HL-60 (cell line): ENCODE measurements around the gene HEY2.
"Not testable (repeated sequence)": the region's sequence is repeated elsewhere in the genome, so short reads cannot be mapped to it uniquely, and the experiment has no call there.

Source experiments
- DNase-seq, 2 experiments: peaks; one replicate each; pipeline ENCODE4 v3.0.0-alpha.2; 2010 to 2020; ENCODE audit warnings: low read depth in 1 of 2, low spot score in 1 of 2
- H3K27ac ChIP-seq: fragments of 250-450 bp; sonication (Bioruptor Pico); replicated peaks from 2 replicates; pipeline ENCODE4 v1.5.1; 2020; ENCODE audit warnings: mild to moderate bottlenecking, moderate library complexity
- H3K27me3 ChIP-seq: fragments of 250-450 bp; sonication (Bioruptor Pico); 2 replicates; pipeline ENCODE4 v1.5.1; 2021; ENCODE audit warnings: mild to moderate bottlenecking, moderate library complexity; ENCODE audit not compliant: insufficient read depth, poor library complexity, severe bottlenecking
- H3K4me3 ChIP-seq: replicated peaks from 2 replicates; pipeline ENCODE4 v1.5.1; 2011; ENCODE audit warnings: mild to moderate bottlenecking, control low read depth, low read length; ENCODE audit not compliant: insufficient read depth
- CTCF ChIP-seq: IDR thresholded peaks from one replicate; pipeline ENCODE4 v1.5.1; 2011; ENCODE audit warnings: low read length, control low read depth, inconsistent platforms; ENCODE audit not compliant: insufficient read depth
- GABPA ChIP-seq: IDR thresholded peaks from 2 replicates; pipeline ENCODE4 v1.6.1; 2012; ENCODE audit warnings: low read depth
- POLR2AphosphoS5 ChIP-seq: IDR thresholded peaks from 2 replicates; pipeline ENCODE4 v1.6.1; 2012; ENCODE audit warnings: low read depth
- REST ChIP-seq: IDR thresholded peaks from 2 replicates; pipeline ENCODE4 v1.6.1; 2012; ENCODE audit warnings: low read depth; ENCODE audit not compliant: insufficient replicate concordance
- SPI1 ChIP-seq: IDR thresholded peaks from 2 replicates; pipeline ENCODE4 v1.6.1; 2012; ENCODE audit warnings: low read depth, mild to moderate bottlenecking, borderline replicate concordance

The HEY2 gene

GRCh38 chr6:125802943-125803377, 53.5 kb downstream of the HEY2 start:
- Histone ChIP-seq H3K4me3 (no peak overlapping the region), H3K27ac (peak overlapping the region; percentile 65), H3K27me3 (no peaks in the 10 kb centered on the region)
- DNase-seq, result peak in 1 of 2 experiments; percentile 47
- no peak for TF ChIP-seq CTCF
- TF ChIP-seq SPI1, result peak; percentile 94
- TF ChIP-seq REST, result no peak
- no peak for TF ChIP-seq POLR2AphosphoS5

- TF ChIP-seq GABPA, result no peak
- no peak for TF ChIP-seq POLR2AphosphoS5
- TF ChIP-seq CTCF, result no peak
- no peak for TF ChIP-seq SPI1
- TF ChIP-seq REST, result no peak
- no peak overlapping the region for H3K4me3 ChIP-seq
- no peaks in the 10 kb centered on the region for H3K27me3 ChIP-seq
- no peak for DNase-seq
- no peak overlapping the region for H3K27ac ChIP-seq
Observed at GRCh38 chr6:125804264-125804663, 54.8 kb downstream of the HEY2 start.

- not testable (repeated sequence) for H3K27me3 ChIP-seq, H3K27ac ChIP-seq, H3K4me3 ChIP-seq, DNase-seq
Observed at GRCh38 chr6:125804866-125805425, 55.5 kb downstream of the HEY2 start.

GRCh38 chr6:125806813-125807212, 57.4 kb downstream of the HEY2 start:
- DNase-seq, result peak in 1 of 2 experiments; percentile 11
- Histone ChIP-seq H3K27me3 (no peaks in the 10 kb centered on the region), H3K27ac (no peak overlapping the region), H3K4me3 (no peak overlapping the region)
- TF ChIP-seq POLR2AphosphoS5, result no peak
- TF ChIP-seq CTCF, result no peak
- no peak; the same call in 1 of the 2 replicates for TF ChIP-seq SPI1
- TF ChIP-seq REST, result no peak
- no peak for TF ChIP-seq GABPA
